Stimulated activated CD8-positive, alpha-beta memory T cell treated with anti-CD3 and anti-CD28 coated beads, Interleukin-7, amount 100 ng/mL, for 48 hours (primary cell): ENCODE results near the gene ALG14.
"Not testable (repeated sequence)": the region's sequence is repeated elsewhere in the genome, so short reads cannot be mapped to it uniquely, and the experiment has no call there.

Source experiments
- DNase-seq, 2 donors: peaks; one replicate each; pipeline ENCODE4 v3.0.0-alpha.2; 2020; ENCODE audit warnings: low read depth in 1 of 2; ENCODE audit errors: extremely low read depth in 1 of 2

The ALG14 gene

DNA sequence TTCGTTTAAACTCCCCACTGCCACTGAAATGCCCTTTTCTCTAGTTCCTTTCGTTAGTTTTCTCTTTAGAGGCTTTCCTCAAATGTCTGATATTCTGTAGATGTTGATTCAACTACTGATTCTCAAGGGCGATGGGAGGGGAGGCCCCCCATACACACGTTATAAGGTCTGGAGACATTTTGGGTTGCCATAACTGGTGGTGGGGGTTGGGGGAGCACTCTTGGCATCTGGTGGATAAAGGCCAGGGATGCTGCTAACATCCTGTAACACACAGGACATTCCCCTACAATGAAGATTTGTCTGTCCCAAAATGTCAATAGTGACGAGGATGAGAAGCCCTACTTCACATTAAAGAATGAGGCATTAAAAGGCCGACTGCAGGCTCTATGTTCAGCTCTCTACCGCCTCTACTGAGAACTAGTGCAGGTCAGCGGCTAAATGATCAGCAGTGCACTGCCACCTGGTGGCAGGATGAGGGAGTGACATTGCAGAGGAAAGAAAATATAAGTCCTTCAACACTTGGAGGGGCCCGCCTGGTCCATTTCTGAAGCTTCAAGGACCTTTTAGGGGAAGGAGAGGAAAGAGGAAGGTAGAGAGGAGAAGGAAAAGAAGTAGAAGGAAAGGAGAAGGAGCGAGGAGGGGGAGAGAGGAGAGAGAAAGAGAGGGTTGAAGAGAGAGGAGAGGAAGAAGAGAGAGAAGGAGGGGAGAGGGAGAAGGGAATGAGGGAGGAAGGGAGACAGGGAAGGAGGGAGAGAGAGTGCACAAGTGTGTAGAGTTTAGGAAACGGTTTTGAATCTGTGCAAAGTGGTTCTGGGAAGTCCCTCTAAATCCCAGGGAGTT lies 29.4 kb downstream of the ALG14 start:
- peak; percentile 39 to 40 for DNase-seq

GRCh38 chr1:95042286-95042685 lies 30.5 kb downstream of the ALG14 start:
- DNase-seq, result no peak

DNA sequence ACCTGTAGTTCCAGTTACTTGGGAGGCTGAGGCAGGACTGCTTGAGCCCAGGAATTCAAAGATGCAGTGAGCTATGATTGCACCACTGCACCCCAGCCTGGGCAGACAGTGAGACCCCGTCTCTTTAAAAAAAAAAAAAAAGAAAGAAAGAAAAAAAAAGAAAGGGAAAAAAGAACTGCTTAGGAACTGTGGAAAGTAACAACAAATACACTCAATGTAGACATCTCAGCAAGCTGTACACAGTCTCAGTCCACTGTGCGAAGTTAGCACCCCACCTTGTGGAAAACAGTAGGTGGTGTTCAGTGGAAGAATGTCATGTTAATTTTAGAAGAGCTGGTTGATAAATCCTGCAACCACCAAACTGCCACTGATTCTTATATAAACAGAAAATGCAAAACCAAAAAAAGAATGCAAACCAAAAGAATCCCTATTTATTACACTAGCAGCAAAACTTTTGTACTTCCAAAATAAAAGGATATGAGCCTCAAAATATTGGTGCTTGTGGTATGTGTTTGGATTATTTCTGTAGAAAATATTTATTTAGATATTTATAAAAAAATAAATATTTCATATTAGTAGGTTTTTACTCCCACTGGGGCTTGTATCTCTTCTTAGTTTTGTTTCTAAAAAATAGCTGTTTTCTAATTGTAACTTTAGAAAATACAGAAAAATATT lies 31.1 kb downstream of the ALG14 start:
- DNase-seq, result no peak

DNA sequence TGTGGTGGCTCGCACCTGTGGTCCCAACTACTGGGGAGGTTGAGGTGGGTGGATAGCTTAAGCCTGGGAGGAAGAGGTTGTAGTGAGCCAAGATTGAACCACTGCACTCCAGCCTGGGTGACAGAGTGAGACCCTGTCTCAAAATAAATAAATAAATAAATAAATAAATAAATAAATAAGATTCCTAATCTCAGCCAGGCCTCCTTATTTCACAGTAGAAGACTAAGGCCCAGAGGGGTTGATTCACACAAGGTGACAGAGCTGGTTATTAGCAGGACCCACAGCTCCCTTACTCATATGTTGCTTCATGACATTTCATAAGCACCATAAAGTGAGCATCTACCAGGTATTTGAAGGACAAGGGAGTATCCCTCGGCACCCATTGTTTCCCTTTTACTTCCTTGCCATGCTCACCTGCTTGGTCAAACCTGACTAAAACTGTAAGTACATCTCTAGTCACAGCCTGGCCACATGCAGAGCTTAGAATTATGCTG lies 32.7 kb downstream of the ALG14 start:
- DNase-seq, result no peak

DNA sequence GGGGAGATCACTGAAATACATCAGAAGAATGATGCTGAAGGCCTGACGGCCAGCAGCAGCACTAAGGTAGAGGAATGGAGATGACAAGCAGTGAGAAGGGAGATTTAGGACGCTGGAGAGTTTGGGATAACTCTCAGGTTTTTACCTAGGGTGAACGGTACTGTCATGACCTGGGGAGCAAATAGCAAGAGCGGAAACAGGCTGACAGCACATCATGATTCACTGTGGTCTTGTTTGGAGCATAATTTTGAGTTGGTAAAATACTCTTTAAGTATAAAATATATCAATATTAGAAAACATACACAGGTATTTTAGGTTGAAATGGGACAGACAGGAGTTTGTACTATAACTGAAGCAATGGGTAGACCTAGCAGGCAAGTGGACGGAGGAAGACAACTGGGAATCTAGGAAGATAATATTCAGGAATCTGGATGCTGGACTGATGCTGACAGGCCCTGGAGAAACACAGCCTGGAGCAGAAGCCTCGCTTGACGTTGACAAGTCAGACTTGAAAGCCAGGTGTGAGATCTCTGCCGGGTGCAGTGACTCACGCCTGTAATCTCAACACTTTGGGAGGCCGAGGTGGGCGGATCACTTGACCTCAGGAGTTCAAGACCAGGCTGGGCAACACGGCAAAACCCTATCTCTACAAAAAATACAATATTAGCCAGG lies 33.3 kb downstream of the ALG14 start:
- DNase-seq, result no peak

GRCh38 chr1:95035536-95035935 lies 37.2 kb downstream of the ALG14 start:
- no peak for DNase-seq

DNA sequence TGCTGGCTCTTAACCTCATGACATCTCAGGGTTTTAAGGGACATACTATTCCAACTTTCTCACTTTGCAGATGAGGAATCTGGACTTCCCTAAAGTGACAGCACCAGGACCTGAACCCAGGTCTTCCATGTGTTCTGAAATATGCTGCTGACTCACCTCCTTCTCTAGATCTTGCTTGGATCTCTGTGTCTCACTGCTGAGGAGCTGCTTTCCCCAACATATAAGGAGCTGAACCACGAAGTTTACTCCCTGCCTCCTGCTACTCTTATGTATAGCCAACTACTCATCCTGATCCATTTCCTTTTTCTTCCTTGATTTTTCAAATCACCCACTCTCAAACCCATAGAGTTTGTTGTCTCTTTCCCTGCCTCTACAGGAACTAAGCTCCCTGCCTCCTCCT lies 38.2 kb downstream of the ALG14 start:
- no peak for DNase-seq

DNA sequence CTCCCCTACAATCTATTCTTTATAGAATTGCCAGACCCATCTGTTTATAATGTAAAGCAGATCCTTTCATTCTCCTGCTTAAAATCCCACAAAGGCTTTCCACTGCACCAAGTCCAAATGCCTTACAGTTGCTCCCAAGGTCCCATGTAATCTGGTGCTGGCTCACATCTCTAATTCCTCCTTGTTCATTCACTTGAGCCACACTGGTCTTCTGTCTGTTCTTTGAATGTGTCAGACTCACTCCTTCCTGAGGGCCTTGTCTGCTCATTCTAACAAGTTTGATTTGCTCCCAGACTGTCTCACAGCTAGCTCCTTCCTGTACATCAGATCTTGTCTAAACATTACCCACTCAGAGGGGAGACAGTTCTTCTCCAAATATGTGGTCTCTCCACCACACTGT lies 38.9 kb downstream of the ALG14 start:
- no peak for DNase-seq

GRCh38 chr1:95029532-95029931 lies 43.2 kb downstream of the ALG14 start:
- DNase-seq, result no peak

DNA sequence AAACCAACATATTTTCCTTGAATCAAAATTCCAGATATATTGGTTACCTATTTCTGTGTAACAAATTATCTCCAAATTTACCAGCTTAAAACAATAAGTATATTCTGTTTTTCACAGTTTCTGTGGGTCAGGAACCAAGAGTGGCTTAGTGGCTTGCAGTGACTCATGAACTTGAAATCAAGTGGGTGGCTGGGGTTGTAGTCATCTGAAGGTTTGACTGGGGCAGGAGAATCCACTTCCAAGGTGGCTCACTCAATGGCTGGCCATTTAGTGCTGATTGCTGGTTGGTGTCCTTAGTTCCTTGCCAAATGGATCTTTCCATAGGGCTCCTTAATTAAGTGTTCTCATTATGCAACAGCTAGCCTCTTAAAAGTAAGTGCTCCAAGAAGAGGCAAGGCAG lies 43.8 kb downstream of the ALG14 start:
- no peak for DNase-seq

DNA sequence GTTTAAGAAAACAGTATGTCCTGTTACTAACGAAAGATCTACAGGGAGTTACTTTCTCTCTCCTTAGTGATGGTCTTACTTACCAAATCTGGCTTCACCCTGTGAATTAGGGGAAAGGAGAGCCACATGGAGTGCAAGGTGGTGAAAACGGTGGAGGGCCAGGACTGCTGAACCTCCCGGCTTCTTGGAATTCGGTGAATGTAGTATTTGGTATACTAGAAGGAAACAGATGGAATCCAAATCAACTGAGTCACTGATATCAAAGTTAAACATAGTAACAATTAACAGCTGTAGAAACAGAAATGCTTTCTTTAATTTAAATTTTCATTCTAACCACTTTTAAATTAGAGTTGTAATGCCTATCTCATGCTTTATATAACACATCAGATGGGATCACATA lies 45.7 kb downstream of the ALG14 start:
- DNase-seq, result no peak

DNA sequence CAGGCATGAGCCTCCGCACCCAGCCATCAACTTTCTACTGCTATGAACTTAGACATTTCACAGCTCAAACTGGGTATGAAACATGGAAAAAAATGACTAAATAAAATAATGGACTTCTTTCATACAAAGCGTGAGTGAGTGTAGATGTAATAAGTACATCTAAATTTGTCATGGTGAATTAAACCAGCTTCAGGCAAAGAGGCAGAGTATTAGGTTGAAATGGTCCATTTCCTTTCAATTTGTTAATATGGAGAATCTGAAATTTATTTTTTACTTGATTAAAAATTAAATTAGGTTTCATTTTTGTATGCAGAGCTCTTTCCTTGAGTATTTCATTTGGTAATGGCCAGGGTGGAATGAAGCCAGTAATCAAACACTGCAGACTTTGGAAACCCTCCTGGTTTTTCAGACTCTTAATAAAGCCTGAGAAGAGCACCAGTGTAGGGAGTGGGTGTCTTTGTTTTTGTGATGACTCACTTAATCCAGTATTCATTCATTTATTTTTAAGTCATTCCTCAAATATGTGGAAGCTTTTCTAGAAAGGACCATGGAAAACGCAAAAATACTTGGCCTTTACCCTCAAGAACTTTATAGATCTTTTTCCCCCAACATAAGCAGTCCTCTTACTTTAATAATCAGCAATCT lies 49.2 kb downstream of the ALG14 start:
- DNase-seq, result no peak

GRCh38 chr1:95022644-95022926 lies 50.2 kb downstream of the ALG14 start:
- DNase-seq, result no peak

- no peak for DNase-seq
Measured at GRCh38 chr1:95021805-95022643, 50.7 kb downstream of the ALG14 start.

DNA sequence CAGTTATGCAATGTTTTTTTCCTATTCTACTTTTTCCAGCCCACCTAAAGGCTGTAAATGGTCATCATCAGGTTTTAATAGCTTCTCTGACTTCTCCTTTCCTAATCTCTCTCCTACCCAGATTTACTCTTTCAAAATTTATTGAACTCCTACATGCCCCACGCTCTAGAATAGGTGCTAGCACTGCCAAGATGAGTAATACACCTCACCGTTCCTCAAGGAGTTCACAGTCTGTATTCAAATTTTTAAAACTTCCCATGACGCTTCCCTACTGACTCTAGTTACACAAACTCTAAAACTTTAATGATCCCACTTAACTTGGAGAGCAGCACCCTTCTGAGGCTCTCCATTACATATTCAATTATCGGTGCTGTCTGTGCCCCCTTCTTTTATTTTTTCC lies 51.6 kb downstream of the ALG14 start:
- no peak for DNase-seq

GRCh38 chr1:95019466-95019865 lies 53.3 kb downstream of the ALG14 start:
- DNase-seq, result not testable (repeated sequence)

DNA sequence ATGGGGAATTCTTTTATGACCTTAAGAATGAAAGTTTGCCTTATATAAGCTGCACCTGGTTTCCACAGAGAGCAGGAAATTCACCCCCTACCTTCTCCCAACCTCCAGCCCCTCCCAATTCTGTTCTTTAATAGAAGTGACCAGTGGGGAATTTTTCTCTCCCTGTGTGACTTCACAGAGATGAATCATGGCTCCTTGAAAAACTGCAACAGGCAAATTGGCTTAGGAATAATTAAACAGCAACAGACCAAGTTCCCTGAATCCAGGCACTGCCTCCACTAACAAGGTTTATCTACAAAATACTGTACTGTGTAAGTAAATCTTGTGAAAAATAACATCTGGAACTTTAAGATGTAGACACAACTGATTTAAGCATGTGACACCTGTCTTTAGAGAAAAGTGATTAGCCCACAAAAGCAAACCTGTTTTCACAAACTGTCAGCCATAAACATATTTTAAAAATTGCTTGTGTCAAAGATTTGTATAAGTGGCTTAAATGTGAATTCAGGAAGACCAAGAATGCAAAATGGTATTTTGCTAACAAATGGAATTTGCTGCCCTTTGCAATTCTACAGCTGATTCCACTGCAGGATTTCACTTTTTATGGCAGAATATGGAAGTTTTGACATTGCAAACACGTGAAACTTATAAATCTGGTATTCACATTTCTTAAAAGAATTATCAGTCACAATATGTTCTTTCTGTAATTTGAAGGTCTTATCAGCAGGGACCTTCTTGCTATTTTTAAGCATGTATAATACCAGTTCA lies 54.0 kb downstream of the ALG14 start:
- no peak for DNase-seq

GRCh38 chr1:95017775-95018174 lies 55.0 kb downstream of the ALG14 start:
- DNase-seq, result no peak

DNA sequence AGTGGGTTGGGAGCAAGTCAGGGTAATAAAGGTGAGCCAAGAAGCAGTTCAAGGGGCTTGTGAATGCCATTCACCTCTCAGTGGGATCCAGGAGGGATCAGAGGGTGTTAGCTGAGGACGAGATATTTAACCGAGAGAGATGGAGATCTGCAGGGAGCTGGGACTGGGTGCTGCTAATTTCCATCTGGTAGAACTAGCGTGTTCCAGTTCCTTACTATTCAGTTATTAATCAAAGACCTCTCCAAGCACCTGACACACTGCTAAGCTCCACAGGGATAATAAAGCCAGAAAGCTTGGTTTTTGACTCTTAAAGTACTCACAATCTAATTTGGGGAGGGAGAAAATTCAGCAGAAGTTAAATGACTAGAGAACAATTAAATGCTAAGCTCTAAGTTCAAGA lies 57.7 kb downstream of the ALG14 start:
- no peak for DNase-seq
